OCI-LY3 (cell line): Measurements from ENCODE around the gene SUZ12.
"Not testable (repeated sequence)": the region's sequence is repeated elsewhere in the genome, so short reads cannot be mapped to it uniquely, and the experiment has no call there.

Experiments
- H2AFZ ChIP-seq: fragments of 200-600, 300-600 bp; shearing (Covaris generic); 2 replicates; pipeline ENCODE4 v1.6.0; 2014; ENCODE audit warnings: antibody characterized with exemption, low read depth, low read length
- H3K27ac ChIP-seq: fragments of 200-600, 300-600 bp; sonication (generic); 2 replicates; pipeline ENCODE4 v1.5.1; 2014; ENCODE audit warnings: mild to moderate bottlenecking, low read length, moderate library complexity, mixed read lengths
- H3K27me3 ChIP-seq: fragments of 200-600, 300-600 bp; sonication (generic); 2 replicates; pipeline ENCODE4 v1.6.1; 2014; ENCODE audit warnings: low read depth, low read length, mixed read lengths
- H3K36me3 ChIP-seq: fragments of 200-600, 300-600 bp; sonication (generic); replicated peaks from 2 replicates; pipeline ENCODE3; 2014; ENCODE audit warnings: low read depth, low read length, mixed read lengths
- H3K4me1 ChIP-seq: fragments of 300-600, 200-600 bp; sonication (generic); 2 replicates; pipeline ENCODE4 v1.6.1; 2014; ENCODE audit warnings: low read length, mixed read lengths
- H3K4me2 ChIP-seq: fragments of 200-600, 300-600 bp; sonication (generic); 2 replicates; pipeline ENCODE4 v1.6.1; 2014; ENCODE audit warnings: low read length, mixed read lengths
- H3K4me3 ChIP-seq: fragments of 300-600, 200-600 bp; sonication (generic); 2 replicates; pipeline ENCODE4 v1.5.1; 2014; ENCODE audit warnings: antibody characterized with exemption, mild to moderate bottlenecking, low read length, moderate library complexity
- H3K79me2 ChIP-seq: fragments of 300-600, 200-600 bp; shearing (Covaris generic); 2 replicates; pipeline ENCODE4 v1.6.1; 2014; ENCODE audit warnings: mild to moderate bottlenecking, low read length, mixed read lengths
- H3K9ac ChIP-seq: fragments of 300-600, 200-600 bp; shearing (Covaris generic); 2 replicates; pipeline ENCODE4 v1.6.0; 2014; ENCODE audit warnings: mild to moderate bottlenecking, low read length, moderate library complexity
- H3K9me3 ChIP-seq: fragments of 200-600, 300-600 bp; shearing (Covaris generic); 2 replicates; pipeline ENCODE4 v1.6.1; 2014; ENCODE audit warnings: low read length, mixed read lengths; ENCODE audit not compliant: insufficient read depth
- H4K20me1 ChIP-seq: fragments of 200-600, 300-600 bp; sonication (generic); 2 replicates; pipeline ENCODE4 v1.6.1; 2016; ENCODE audit warnings: low read length, mixed read lengths; ENCODE audit not compliant: insufficient read depth
- CTCF ChIP-seq: fragments of 200-600, 300-600 bp; sonication (generic); IDR thresholded peaks from 2 replicates; pipeline ENCODE4 v1.5.1; 2014; ENCODE audit warnings: antibody characterized with exemption, low read length, low read depth
- EZH2phosphoT487 ChIP-seq: fragments of 200-600 bp; shearing (Covaris generic); IDR thresholded peaks from 2 replicates; pipeline ENCODE4 v1.6.1; 2018; ENCODE audit warnings: antibody characterized with exemption, mixed run types, low read depth

SUZ12 gene

GRCh38 chr17:31967648-31968047, 30.8 kb downstream of the SUZ12 start:
- no peak overlapping the region for H3K9ac ChIP-seq
- H3K36me3 ChIP-seq = peaks cover 2% of the 10 kb centered on the region
- no peak overlapping the region for H2AFZ ChIP-seq
- peaks cover under 1% of the 10 kb centered on the region for H4K20me1 ChIP-seq
- peaks cover 24% of the 10 kb centered on the region for H3K79me2 ChIP-seq
- H3K27me3 ChIP-seq = no peaks in the 10 kb centered on the region
- H3K4me3 ChIP-seq = no peak overlapping the region
- no peak overlapping the region for H3K27ac ChIP-seq
- H3K4me1 ChIP-seq = no peaks in the 10 kb centered on the region
- TF ChIP-seq CTCF (no peak), EZH2phosphoT487 (no peak)
- H3K4me2 ChIP-seq = no peak overlapping the region
- H3K9me3 ChIP-seq = no peaks in the 10 kb centered on the region

GRCh38 chr17:31970416-31970815, 33.6 kb downstream of the SUZ12 start:
- not testable (repeated sequence) for H4K20me1 ChIP-seq, H3K4me2 ChIP-seq, H3K27ac ChIP-seq, H3K4me3 ChIP-seq, H3K9ac ChIP-seq, H3K4me1 ChIP-seq, H3K36me3 ChIP-seq, H3K27me3 ChIP-seq, H3K9me3 ChIP-seq, H2AFZ ChIP-seq
- H3K79me2 ChIP-seq = peaks cover 11% of the 10 kb centered on the region

- H3K9ac ChIP-seq, H3K27ac ChIP-seq, H3K4me2 ChIP-seq, H3K9me3 ChIP-seq, H4K20me1 ChIP-seq, H3K79me2 ChIP-seq, H3K4me3 ChIP-seq, H3K4me1 ChIP-seq, H3K36me3 ChIP-seq, H2AFZ ChIP-seq, H3K27me3 ChIP-seq: not testable (repeated sequence)
Measured at GRCh38 chr17:31974269-31975071, 37.7 kb downstream of the SUZ12 start.

GRCh38 chr17:31975391-31975790, 38.6 kb downstream of the SUZ12 start:
- not testable (repeated sequence) for H2AFZ ChIP-seq, H3K79me2 ChIP-seq, H3K4me1 ChIP-seq, H3K27me3 ChIP-seq, H3K36me3 ChIP-seq, H3K27ac ChIP-seq, H4K20me1 ChIP-seq, H3K4me3 ChIP-seq, H3K4me2 ChIP-seq, H3K9me3 ChIP-seq, H3K9ac ChIP-seq

- not testable (repeated sequence) for H3K4me3 ChIP-seq, H3K9ac ChIP-seq, H3K27me3 ChIP-seq, H3K4me1 ChIP-seq, H3K4me2 ChIP-seq, H3K27ac ChIP-seq, H4K20me1 ChIP-seq, H3K9me3 ChIP-seq, H3K79me2 ChIP-seq, H2AFZ ChIP-seq
- peaks cover 62% of the 10 kb centered on the region for H3K36me3 ChIP-seq
Measured at GRCh38 chr17:31991821-31992220, 55.0 kb downstream of the SUZ12 start.

GRCh38 chr17:31997005-31997404, 60.2 kb downstream of the SUZ12 start:
- Histone ChIP-seq H3K4me2 (no peak overlapping the region), H3K9me3 (no peaks in the 10 kb centered on the region), H3K27me3 (no peaks in the 10 kb centered on the region), H3K79me2 (no peaks in the 10 kb centered on the region), H4K20me1 (no peaks in the 10 kb centered on the region), H3K9ac (no peak overlapping the region), H3K4me1 (no peaks in the 10 kb centered on the region), H3K27ac (no peak overlapping the region), H3K36me3 (peaks cover 66% of the 10 kb centered on the region), H2AFZ (no peak overlapping the region), H3K4me3 (no peak overlapping the region)
- TF ChIP-seq EZH2phosphoT487 = no peak
- no peak for TF ChIP-seq CTCF
